ENCODE data around the gene LZTS2.
"Not testable (repeated sequence)": the region's sequence is repeated elsewhere in the genome, so short reads cannot be mapped to it uniquely, and the experiment has no call there.

Gene LZTS2

GRCh38 chr10:100970076-100970913, 29.3 kb upstream of the LZTS2 start:
- Histone ChIP-seq H3K9me3 (ENCODE audit: control insufficient read depth in 2 of 2, low read length in 2 of 2) (no peaks in the 10 kb centered on the region), H3K27ac (ENCODE audit: low read length) (no peak overlapping the region), H3K9ac (ENCODE audit: low read length in 2 of 2) (peak overlapping the region; percentile 35 to 64), H3K4me1 (ENCODE audit: control insufficient read depth, insufficient read depth, low read length) (peaks cover 13% of the 10 kb centered on the region), H3K27me3 (ENCODE audit: control insufficient read depth in 1 of 2, insufficient read depth in 2 of 2, low read length in 2 of 2) (no peaks in the 10 kb centered on the region), H3K4me3 (ENCODE audit: low read length in 2 of 2) (peak overlapping the region; percentile 50 to 76), H3K36me3 (ENCODE audit: control insufficient read depth in 2 of 2, insufficient read depth in 2 of 2, low read length in 2 of 2) (peaks cover 0 to 14% of the 10 kb centered on the region in 2 donors)

- Histone ChIP-seq H3K4me1 (ENCODE audit: control insufficient read depth, insufficient read depth, low read length) (peaks cover 13% of the 10 kb centered on the region), H3K27me3 (ENCODE audit: control insufficient read depth in 1 of 2, insufficient read depth in 2 of 2, low read length in 2 of 2) (no peaks in the 10 kb centered on the region), H3K36me3 (ENCODE audit: control insufficient read depth in 2 of 2, insufficient read depth in 2 of 2, low read length in 2 of 2) (peaks cover 0 to 12% of the 10 kb centered on the region in 2 donors), H3K9ac (ENCODE audit: low read length in 2 of 2) (no peak overlapping the region), H3K27ac (ENCODE audit: low read length) (no peak overlapping the region), H3K4me3 (ENCODE audit: low read length in 2 of 2) (no peak overlapping the region), H3K9me3 (ENCODE audit: control insufficient read depth in 2 of 2, low read length in 2 of 2) (no peaks in the 10 kb centered on the region)
Measured at GRCh38 chr10:100970914-100971811, 28.4 kb upstream of the LZTS2 start.

GRCh38 chr10:100972115-100972903, 27.3 kb upstream of the LZTS2 start:
- Histone ChIP-seq H3K27ac (ENCODE audit: low read length) (no peak overlapping the region), H3K4me3 (ENCODE audit: low read length in 2 of 2) (no peak overlapping the region), H3K4me1 (ENCODE audit: control insufficient read depth, insufficient read depth, low read length) (peaks cover 13% of the 10 kb centered on the region), H3K9me3 (ENCODE audit: control insufficient read depth in 2 of 2, low read length in 2 of 2) (no peaks in the 10 kb centered on the region), H3K27me3 (ENCODE audit: control insufficient read depth in 1 of 2, insufficient read depth in 2 of 2, low read length in 2 of 2) (no peaks in the 10 kb centered on the region), H3K9ac (ENCODE audit: low read length in 2 of 2) (no peak overlapping the region), H3K36me3 (ENCODE audit: control insufficient read depth in 2 of 2, insufficient read depth in 2 of 2, low read length in 2 of 2) (peaks cover 0 to 9% of the 10 kb centered on the region in 2 donors)

GRCh38 chr10:100972904-100973535, 26.6 kb upstream of the LZTS2 start:
- peaks cover 0 to 9% of the 10 kb centered on the region in 2 donors for H3K36me3 ChIP-seq (ENCODE audit: control insufficient read depth in 2 of 2, insufficient read depth in 2 of 2, low read length in 2 of 2)
- no peaks in the 10 kb centered on the region for H3K27me3 ChIP-seq (ENCODE audit: control insufficient read depth in 1 of 2, insufficient read depth in 2 of 2, low read length in 2 of 2)
- H3K9me3 ChIP-seq (ENCODE audit: control insufficient read depth in 2 of 2, low read length in 2 of 2) = no peaks in the 10 kb centered on the region
- peaks cover 13% of the 10 kb centered on the region for H3K4me1 ChIP-seq (ENCODE audit: control insufficient read depth, insufficient read depth, low read length)
- H3K9ac ChIP-seq (ENCODE audit: low read length in 2 of 2) = no peak overlapping the region
- H3K27ac ChIP-seq (ENCODE audit: low read length) = no peak overlapping the region
- no peak overlapping the region for H3K4me3 ChIP-seq (ENCODE audit: low read length in 2 of 2)

- peaks cover 7 to 27% of the 10 kb centered on the region in 2 donors for H3K36me3 ChIP-seq (ENCODE audit: control insufficient read depth in 2 of 2, insufficient read depth in 2 of 2, low read length in 2 of 2)
- not testable (repeated sequence) for H3K4me1 ChIP-seq (ENCODE audit: control insufficient read depth, insufficient read depth, low read length); H3K27ac ChIP-seq (ENCODE audit: low read length); H3K9ac ChIP-seq (ENCODE audit: low read length in 2 of 2); H3K27me3 ChIP-seq (ENCODE audit: control insufficient read depth in 1 of 2, insufficient read depth in 2 of 2, low read length in 2 of 2); H3K4me3 ChIP-seq (ENCODE audit: low read length in 2 of 2); H3K9me3 ChIP-seq (ENCODE audit: control insufficient read depth in 2 of 2, low read length in 2 of 2)
Measured at GRCh38 chr10:100975397-100975796, 24.2 kb upstream of the LZTS2 start.

GRCh38 chr10:100976906-100977305, 22.7 kb upstream of the LZTS2 start:
- H3K4me3 ChIP-seq (ENCODE audit: low read length in 2 of 2) = no peak overlapping the region
- H3K9ac ChIP-seq (ENCODE audit: low read length in 2 of 2) = no peak overlapping the region
- H3K36me3 ChIP-seq (ENCODE audit: control insufficient read depth in 2 of 2, insufficient read depth in 2 of 2, low read length in 2 of 2) = peaks cover 18 to 35% of the 10 kb centered on the region in 2 donors
- H3K4me1 ChIP-seq (ENCODE audit: control insufficient read depth, insufficient read depth, low read length) = no peaks in the 10 kb centered on the region
- H3K9me3 ChIP-seq (ENCODE audit: control insufficient read depth in 2 of 2, low read length in 2 of 2) = no peaks in the 10 kb centered on the region
- no peak overlapping the region for H3K27ac ChIP-seq (ENCODE audit: low read length)
- no peaks in the 10 kb centered on the region for H3K27me3 ChIP-seq (ENCODE audit: control insufficient read depth in 1 of 2, insufficient read depth in 2 of 2, low read length in 2 of 2)

- peaks cover 18 to 39% of the 10 kb centered on the region in 2 donors for H3K36me3 ChIP-seq (ENCODE audit: control insufficient read depth in 2 of 2, insufficient read depth in 2 of 2, low read length in 2 of 2)
Measured at GRCh38 chr10:100977436-100977835, 22.2 kb upstream of the LZTS2 start.

GRCh38 chr10:100978121-100978900, 21.3 kb upstream of the LZTS2 start:
- peaks cover 22 to 46% of the 10 kb centered on the region in 2 donors for H3K36me3 ChIP-seq (ENCODE audit: control insufficient read depth in 2 of 2, insufficient read depth in 2 of 2, low read length in 2 of 2)
- no peaks in the 10 kb centered on the region for H3K27me3 ChIP-seq (ENCODE audit: control insufficient read depth in 1 of 2, insufficient read depth in 2 of 2, low read length in 2 of 2)
- H3K27ac ChIP-seq (ENCODE audit: low read length) = no peak overlapping the region
- no peaks in the 10 kb centered on the region for H3K9me3 ChIP-seq (ENCODE audit: control insufficient read depth in 2 of 2, low read length in 2 of 2)
- H3K9ac ChIP-seq (ENCODE audit: low read length in 2 of 2) = no peak overlapping the region
- no peak overlapping the region for H3K4me3 ChIP-seq (ENCODE audit: low read length in 2 of 2)
- no peaks in the 10 kb centered on the region for H3K4me1 ChIP-seq (ENCODE audit: control insufficient read depth, insufficient read depth, low read length)

More at GRCh38 chr10:100977436-100977835, 22.2 kb upstream of the LZTS2 start:
- no peaks in the 10 kb centered on the region for H3K9me3 ChIP-seq (ENCODE audit: control insufficient read depth in 2 of 2, low read length in 2 of 2)
- no peaks in the 10 kb centered on the region for H3K4me1 ChIP-seq (ENCODE audit: control insufficient read depth, insufficient read depth, low read length)
- H3K27me3 ChIP-seq (ENCODE audit: control insufficient read depth in 1 of 2, insufficient read depth in 2 of 2, low read length in 2 of 2) = no peaks in the 10 kb centered on the region
- H3K27ac ChIP-seq (ENCODE audit: low read length) = no peak overlapping the region
- no peak overlapping the region for H3K4me3 ChIP-seq (ENCODE audit: low read length in 2 of 2)
- no peak overlapping the region for H3K9ac ChIP-seq (ENCODE audit: low read length in 2 of 2)

- no peaks in the 10 kb centered on the region for H3K27me3 ChIP-seq (ENCODE audit: control insufficient read depth in 1 of 2, insufficient read depth in 2 of 2, low read length in 2 of 2)
- no peaks in the 10 kb centered on the region for H3K4me1 ChIP-seq (ENCODE audit: control insufficient read depth, insufficient read depth, low read length)
- H3K9me3 ChIP-seq (ENCODE audit: control insufficient read depth in 2 of 2, low read length in 2 of 2) = no peaks in the 10 kb centered on the region
- H3K4me3 ChIP-seq (ENCODE audit: low read length in 2 of 2) = no peak overlapping the region
- H3K36me3 ChIP-seq (ENCODE audit: control insufficient read depth in 2 of 2, insufficient read depth in 2 of 2, low read length in 2 of 2) = peaks cover 22 to 46% of the 10 kb centered on the region in 2 donors
- H3K9ac ChIP-seq (ENCODE audit: low read length in 2 of 2) = no peak overlapping the region
- H3K27ac ChIP-seq (ENCODE audit: low read length) = no peak overlapping the region
Measured at GRCh38 chr10:100978901-100979195, 20.8 kb upstream of the LZTS2 start.
